ENCODE data around the gene PTPRU.

Gene PTPRU

GRCh38 chr1:29236712-29237128, 398 bp downstream of the PTPRU start:
- H3K4me3 ChIP-seq (ENCODE audit: low read length), result peak overlapping the region; percentile 58
- no peak overlapping the region for H3K27ac ChIP-seq (ENCODE audit: low read depth, low read length)
- no peaks in the 10 kb centered on the region for H3K36me3 ChIP-seq (ENCODE audit: control insufficient read depth, low read length)
- no peaks in the 10 kb centered on the region for H3K79me2 ChIP-seq (ENCODE audit: control insufficient read depth, low read length)
- peaks cover 3% of the 10 kb centered on the region; the same call in 1 of the 2 replicates for H4K20me1 ChIP-seq (ENCODE audit: control insufficient read depth, insufficient read depth, low read depth, low read length)
- peaks cover 4% of the 10 kb centered on the region; the same call in 1 of the 2 replicates for H3F3A ChIP-seq (ENCODE audit: control insufficient read depth, insufficient read depth)
- H3K4me2 ChIP-seq (ENCODE audit: low read length), result peak overlapping the region; percentile 57
- peaks cover 40% of the 10 kb centered on the region for H3K27me3 ChIP-seq (ENCODE audit: control insufficient read depth, low read length)
- H3K9me3 ChIP-seq (ENCODE audit: control insufficient read depth, insufficient read depth, low read length), result no peaks in the 10 kb centered on the region
- TF ChIP-seq, protein P1, sequence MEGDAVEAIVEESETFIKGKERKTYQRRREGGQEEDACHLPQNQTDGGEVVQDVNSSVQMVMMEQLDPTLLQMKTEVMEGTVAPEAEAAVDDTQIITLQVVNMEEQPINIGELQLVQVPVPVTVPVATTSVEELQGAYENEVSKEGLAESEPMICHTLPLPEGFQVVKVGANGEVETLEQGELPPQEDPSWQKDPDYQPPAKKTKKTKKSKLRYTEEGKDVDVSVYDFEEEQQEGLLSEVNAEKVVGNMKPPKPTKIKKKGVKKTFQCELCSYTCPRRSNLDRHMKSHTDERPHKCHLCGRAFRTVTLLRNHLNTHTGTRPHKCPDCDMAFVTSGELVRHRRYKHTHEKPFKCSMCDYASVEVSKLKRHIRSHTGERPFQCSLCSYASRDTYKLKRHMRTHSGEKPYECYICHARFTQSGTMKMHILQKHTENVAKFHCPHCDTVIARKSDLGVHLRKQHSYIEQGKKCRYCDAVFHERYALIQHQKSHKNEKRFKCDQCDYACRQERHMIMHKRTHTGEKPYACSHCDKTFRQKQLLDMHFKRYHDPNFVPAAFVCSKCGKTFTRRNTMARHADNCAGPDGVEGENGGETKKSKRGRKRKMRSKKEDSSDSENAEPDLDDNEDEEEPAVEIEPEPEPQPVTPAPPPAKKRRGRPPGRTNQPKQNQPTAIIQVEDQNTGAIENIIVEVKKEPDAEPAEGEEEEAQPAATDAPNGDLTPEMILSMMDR (IDR thresholded peaks at IDR 0.05; ENCODE audit: low read depth, low read length, poor library complexity, severe bottlenecking), result no peak
- peak; percentile 82; the same call in 1 of the 2 replicates for TF ChIP-seq EZH2phosphoT487 (IDR thresholded peaks at IDR 0.05; ENCODE audit: borderline replicate concordance, low read length)
- H3K9me2 ChIP-seq (replicated peaks; ENCODE audit: control insufficient read depth, low read length), result no peaks in the 10 kb centered on the region
- H3K4me1 ChIP-seq (ENCODE audit: control insufficient read depth, low read length), result peaks cover 24% of the 10 kb centered on the region

DNA sequence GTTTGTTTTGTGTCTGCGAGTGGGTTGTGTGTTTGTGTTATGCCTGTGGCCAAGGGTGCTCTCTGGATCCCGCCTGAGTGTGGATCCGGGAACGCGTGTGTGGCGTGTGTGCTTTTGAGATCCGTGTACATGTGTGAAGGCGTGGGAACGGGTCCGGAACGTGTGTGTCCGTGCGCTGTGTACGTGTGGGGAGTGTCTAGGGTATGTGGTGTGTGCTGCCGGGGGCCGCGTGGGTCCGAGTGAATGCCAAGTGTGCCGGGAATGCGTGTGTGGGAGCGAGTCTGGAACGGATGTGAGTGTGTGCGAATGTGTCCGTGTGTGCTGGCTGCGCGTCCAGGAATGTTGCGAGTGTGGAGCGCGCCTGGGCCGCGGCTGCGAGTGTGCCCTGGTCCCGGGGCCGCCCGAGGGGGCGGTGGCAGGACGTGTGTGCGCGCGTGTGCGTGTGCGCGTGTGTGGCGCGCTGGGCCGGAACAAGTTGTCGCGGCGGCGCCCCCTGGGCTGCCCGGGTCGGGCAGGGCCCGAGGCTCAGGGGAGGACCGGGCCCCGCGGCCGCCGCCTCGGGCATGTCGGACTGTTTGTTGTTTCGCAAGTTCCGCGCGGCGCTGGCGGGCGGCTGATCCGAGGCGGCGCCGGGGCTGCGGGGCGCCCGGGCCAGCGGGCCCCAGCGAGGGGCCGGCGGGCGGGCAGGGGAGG, 953 bp downstream of the PTPRU start:
- peak overlapping the region; percentile 58; the same call in 1 of the 2 replicates for H3K4me3 ChIP-seq (ENCODE audit: low read length)
- no peaks in the 10 kb centered on the region for H3K9me2 ChIP-seq (replicated peaks; ENCODE audit: control insufficient read depth, low read length)
- no peaks in the 10 kb centered on the region for H3F3A ChIP-seq (ENCODE audit: control insufficient read depth, insufficient read depth)
- peaks cover 40% of the 10 kb centered on the region for H3K27me3 ChIP-seq (ENCODE audit: control insufficient read depth, low read length)
- H3K27ac ChIP-seq (ENCODE audit: low read depth, low read length), result no peak overlapping the region
- no peaks in the 10 kb centered on the region for H3K79me2 ChIP-seq (ENCODE audit: control insufficient read depth, low read length)
- peaks cover 24% of the 10 kb centered on the region for H3K4me1 ChIP-seq (ENCODE audit: control insufficient read depth, low read length)
- peaks cover 3% of the 10 kb centered on the region; the same call in 1 of the 2 replicates for H4K20me1 ChIP-seq (ENCODE audit: control insufficient read depth, insufficient read depth, low read depth, low read length)
- no peaks in the 10 kb centered on the region for H3K9me3 ChIP-seq (ENCODE audit: control insufficient read depth, insufficient read depth, low read length)
- peak overlapping the region; percentile 57 for H3K4me2 ChIP-seq (ENCODE audit: low read length)
- no peaks in the 10 kb centered on the region for H3K36me3 ChIP-seq (ENCODE audit: control insufficient read depth, low read length)
- TF ChIP-seq EZH2phosphoT487 (IDR thresholded peaks at IDR 0.05; ENCODE audit: borderline replicate concordance, low read length), result no peak
- TF ChIP-seq, protein P1 (IDR thresholded peaks at IDR 0.05; ENCODE audit: low read depth, low read length, poor library complexity, severe bottlenecking), result no peak

DNA sequence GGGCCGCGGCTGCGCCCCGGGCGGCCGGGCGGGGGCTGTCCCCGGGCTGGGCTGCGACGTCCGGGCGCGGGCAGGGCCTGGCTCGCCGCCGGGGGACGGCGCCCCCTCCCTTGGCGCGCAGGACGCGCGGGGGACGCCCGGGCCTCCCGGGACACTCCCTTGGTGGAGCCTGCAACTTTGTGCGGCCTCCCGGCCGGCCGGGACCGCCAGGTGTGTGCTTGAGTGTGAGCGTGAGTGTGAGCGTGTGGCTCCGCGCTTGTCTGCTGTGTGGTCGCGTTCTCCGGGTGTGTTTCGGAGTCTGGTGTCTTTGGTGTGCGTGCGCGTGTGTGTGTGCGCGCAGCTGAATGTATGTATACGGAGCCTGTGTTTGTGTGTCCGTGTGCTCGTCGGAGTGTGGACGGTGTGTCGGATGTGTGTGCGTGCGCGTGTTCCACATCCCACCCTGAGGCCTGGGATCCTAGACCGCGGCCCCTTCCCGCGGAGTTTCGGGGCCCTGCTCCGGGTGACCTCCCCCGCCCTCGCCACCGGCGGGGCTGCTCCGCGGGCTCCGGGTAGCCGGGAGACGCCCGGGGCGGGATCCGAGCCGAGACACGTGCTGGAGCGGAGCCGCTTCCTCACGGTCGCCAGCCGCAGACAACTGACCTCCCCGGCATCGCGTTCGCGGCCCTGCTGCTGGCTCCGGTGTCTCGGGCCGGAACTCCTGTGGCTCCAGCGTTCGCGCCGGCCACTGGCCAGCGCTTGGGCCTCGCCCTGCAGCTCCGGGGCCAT, 1.7 kb downstream of the PTPRU start:
- no peaks in the 10 kb centered on the region for H3K79me2 ChIP-seq (ENCODE audit: control insufficient read depth, low read length)
- no peaks in the 10 kb centered on the region for H3K36me3 ChIP-seq (ENCODE audit: control insufficient read depth, low read length)
- peaks cover 24% of the 10 kb centered on the region for H3K4me1 ChIP-seq (ENCODE audit: control insufficient read depth, low read length)
- no peak overlapping the region for H3K4me2 ChIP-seq (ENCODE audit: low read length)
- H3K4me3 ChIP-seq (ENCODE audit: low read length), result no peak overlapping the region
- H3K27ac ChIP-seq (ENCODE audit: low read depth, low read length), result no peak overlapping the region
- peaks cover 40% of the 10 kb centered on the region for H3K27me3 ChIP-seq (ENCODE audit: control insufficient read depth, low read length)
- no peaks in the 10 kb centered on the region for H3K9me3 ChIP-seq (ENCODE audit: control insufficient read depth, insufficient read depth, low read length)
- TF ChIP-seq EZH2phosphoT487 (IDR thresholded peaks at IDR 0.05; ENCODE audit: borderline replicate concordance, low read length), result peak; percentile 81; the same call in 1 of the 2 replicates
- TF ChIP-seq, protein P1 (IDR thresholded peaks at IDR 0.05; ENCODE audit: low read depth, low read length, poor library complexity, severe bottlenecking), result no peak
- no peaks in the 10 kb centered on the region for H3F3A ChIP-seq (ENCODE audit: control insufficient read depth, insufficient read depth)
- H3K9me2 ChIP-seq (replicated peaks; ENCODE audit: control insufficient read depth, low read length), result no peaks in the 10 kb centered on the region
- H4K20me1 ChIP-seq (ENCODE audit: control insufficient read depth, insufficient read depth, low read depth, low read length), result peaks cover 3% of the 10 kb centered on the region; the same call in 1 of the 2 replicates
